Raji (cell line): ENCODE results near the gene PSMB9.

Experiments used
- POLR2A ChIP-seq: IDR thresholded peaks from 2 replicates; pipeline ENCODE4 v1.6.1; 2011; ENCODE audit warnings: low read depth, low read length, control low read depth; ENCODE audit not compliant: insufficient read depth

PSMB9 gene

GRCh38 chr6:32847795-32848194 lies 6.2 kb upstream of the PSMB9 start:
- no peak for TF ChIP-seq POLR2A

GRCh38 chr6:32849126-32849525 lies 4.9 kb upstream of the PSMB9 start:
- TF ChIP-seq POLR2A = no peak

- TF ChIP-seq POLR2A = no peak
Measured at GRCh38 chr6:32851025-32851424, 3.0 kb upstream of the PSMB9 start.

- no peak for TF ChIP-seq POLR2A
Measured at GRCh38 chr6:32852018-32852843, 1.8 kb upstream of the PSMB9 start.

GRCh38 chr6:32852844-32853540 lies 1.0 kb upstream of the PSMB9 start:
- no peak for TF ChIP-seq POLR2A

- TF ChIP-seq POLR2A = no peak; the same call in 1 of the 2 replicates
Measured at GRCh38 chr6:32854376-32855178, 585 bp downstream of the PSMB9 start.

- TF ChIP-seq POLR2A = no peak
Measured at GRCh38 chr6:32855467-32856174, 1.6 kb downstream of the PSMB9 start.

- no peak for TF ChIP-seq POLR2A
Measured at GRCh38 chr6:32857156-32857891, 3.3 kb downstream of the PSMB9 start.

GRCh38 chr6:32858194-32858593 lies 4.2 kb downstream of the PSMB9 start:
- TF ChIP-seq POLR2A = no peak

- TF ChIP-seq POLR2A = no peak
Measured at GRCh38 chr6:32860674-32861073, 6.7 kb downstream of the PSMB9 start.

- TF ChIP-seq POLR2A = no peak
Measured at GRCh38 chr6:32862725-32863124, 8.7 kb downstream of the PSMB9 start.

GRCh38 chr6:32865724-32866443 lies 11.9 kb downstream of the PSMB9 start:
- TF ChIP-seq POLR2A = no peak

- peak; percentile 58; the same call in 1 of the 2 replicates for TF ChIP-seq POLR2A
Measured at GRCh38 chr6:32867022-32867477, 13.1 kb downstream of the PSMB9 start.

- no peak for TF ChIP-seq POLR2A
Measured at GRCh38 chr6:32867554-32868256, 13.7 kb downstream of the PSMB9 start.
